Neural crest cell (in vitro differentiated cells): ENCODE measurements around the gene TSHZ1. TPM values are rescaled to one million over a fixed set of nuclear protein-coding genes. Genes with fewer than 3 reads are reported as not detected.

Experiments
- DNase-seq: peaks from one replicate; pipeline ENCODE4 v3.0.0; 2021; ENCODE audit warnings: low read depth, mixed read lengths, low spot score
- H3K27ac Mint-ChIP-seq: one replicate; pipeline ENCODE4 v1.8.0; 2021; ENCODE audit warnings: mild to moderate bottlenecking, mixed read lengths; ENCODE audit not compliant: unreplicated experiment
- H3K27me3 Mint-ChIP-seq: 2 replicates; pipeline ENCODE4 v1.8.0; 2021; ENCODE audit warnings: low read depth, mild to moderate bottlenecking, mixed read lengths
- H3K36me3 Mint-ChIP-seq: 2 replicates; pipeline ENCODE4 v1.8.0; 2021; ENCODE audit warnings: low read depth, mild to moderate bottlenecking, mixed read lengths
- H3K4me1 Mint-ChIP-seq: 2 replicates; pipeline ENCODE4 v1.8.0; 2021; ENCODE audit warnings: mixed read lengths
- H3K4me3 Mint-ChIP-seq: one replicate; pipeline ENCODE4 v1.8.0; 2021; ENCODE audit warnings: mild to moderate bottlenecking, mixed read lengths
- H3K9me3 Mint-ChIP-seq: 2 replicates; pipeline ENCODE4 v1.8.0; 2021; ENCODE audit warnings: mixed read lengths
- CTCF ChIP-seq: fragments of 200-600 bp; sonication (generic); conservative IDR thresholded peaks from 2 replicates; pipeline ENCODE4 v1.5.0; 2021; ENCODE audit warnings: antibody characterized with exemption, mild to moderate bottlenecking
- total RNA-seq: library from RNA; stranded (reverse); gene quantifications from 2 replicates; pipeline ENCODE4 v1.2.1, GENCODE V29; 2021

The TSHZ1 gene
- total RNA-seq, 1 donor from 2014 or later: 6.9 TPM

- TF ChIP-seq CTCF: no peak
- H3K27ac Mint-ChIP-seq: no peak overlapping the region
- H3K27me3 Mint-ChIP-seq: no peaks in the 10 kb centered on the region
- no peaks in the 10 kb centered on the region for H3K9me3 Mint-ChIP-seq
- no peak for DNase-seq
- H3K4me3 Mint-ChIP-seq: no peak overlapping the region
- peaks cover 9% of the 10 kb centered on the region for H3K4me1 Mint-ChIP-seq
- H3K36me3 Mint-ChIP-seq: no peaks in the 10 kb centered on the region
These were observed 24.3 kb downstream of the TSHZ1 start for GRCh38 chr18:75234901-75235300.

GRCh38 chr18:75235896-75236295, 25.3 kb downstream of the TSHZ1 start:
- no peak for TF ChIP-seq CTCF
- no peak overlapping the region for H3K4me3 Mint-ChIP-seq
- H3K36me3 Mint-ChIP-seq: no peaks in the 10 kb centered on the region
- no peak for DNase-seq
- peaks cover 9% of the 10 kb centered on the region for H3K4me1 Mint-ChIP-seq
- H3K27me3 Mint-ChIP-seq: no peaks in the 10 kb centered on the region
- H3K27ac Mint-ChIP-seq: no peak overlapping the region
- H3K9me3 Mint-ChIP-seq: no peaks in the 10 kb centered on the region

GRCh38 chr18:75238100-75238499, 27.5 kb downstream of the TSHZ1 start:
- Mint-ChIP-seq H3K4me3 (no peak overlapping the region), H3K36me3 (no peaks in the 10 kb centered on the region), H3K4me1 (peaks cover 9% of the 10 kb centered on the region), H3K27me3 (no peaks in the 10 kb centered on the region), H3K27ac (no peak overlapping the region), H3K9me3 (no peaks in the 10 kb centered on the region)
- TF ChIP-seq CTCF: no peak
- no peak for DNase-seq

GRCh38 chr18:75238786-75239185, 28.2 kb downstream of the TSHZ1 start:
- DNase-seq: no peak
- Mint-ChIP-seq H3K4me1 (peaks cover 6% of the 10 kb centered on the region), H3K27me3 (no peaks in the 10 kb centered on the region)

GRCh38 chr18:75240433-75240832, 29.8 kb downstream of the TSHZ1 start:
- no peak for TF ChIP-seq CTCF
- Mint-ChIP-seq H3K9me3 (no peaks in the 10 kb centered on the region), H3K36me3 (no peaks in the 10 kb centered on the region), H3K4me3 (no peak overlapping the region), H3K27me3 (no peaks in the 10 kb centered on the region), H3K27ac (no peak overlapping the region), H3K4me1 (no peaks in the 10 kb centered on the region)
- no peak for DNase-seq

More at GRCh38 chr18:75238786-75239185, 28.2 kb downstream of the TSHZ1 start:
- no peak overlapping the region for H3K27ac Mint-ChIP-seq
- H3K9me3 Mint-ChIP-seq: no peaks in the 10 kb centered on the region
- no peak overlapping the region for H3K4me3 Mint-ChIP-seq
- no peaks in the 10 kb centered on the region for H3K36me3 Mint-ChIP-seq
- TF ChIP-seq CTCF: no peak

- DNase-seq: no peak
- Mint-ChIP-seq H3K36me3 (no peaks in the 10 kb centered on the region), H3K27me3 (no peaks in the 10 kb centered on the region), H3K9me3 (no peaks in the 10 kb centered on the region), H3K4me1 (no peaks in the 10 kb centered on the region), H3K4me3 (no peak overlapping the region), H3K27ac (no peak overlapping the region)
- TF ChIP-seq CTCF: no peak
These were observed 31.1 kb downstream of the TSHZ1 start for GRCh38 chr18:75241705-75242104.
